Endothelial cell (in vitro differentiated cells): ENCODE measurements around the gene PKP2. TPM values are rescaled to one million over a fixed set of nuclear protein-coding genes. Genes with fewer than 3 reads are reported as not detected.

Experiments used
- DNase-seq: peaks from one replicate; pipeline ENCODE4 v3.0.0; 2021; ENCODE audit warnings: low spot score
- H3K27ac Mint-ChIP-seq: one replicate; pipeline ENCODE4 v1.8.0; 2021; ENCODE audit warnings: mixed read lengths, inconsistent platforms; ENCODE audit not compliant: unreplicated experiment
- H3K27me3 Mint-ChIP-seq: one replicate; pipeline ENCODE4 v1.8.0; 2021; ENCODE audit warnings: mild to moderate bottlenecking, moderate library complexity, mixed read lengths, inconsistent platforms; ENCODE audit not compliant: unreplicated experiment
- H3K36me3 Mint-ChIP-seq: one replicate; pipeline ENCODE4 v1.8.0; 2021; ENCODE audit warnings: mild to moderate bottlenecking, low read depth, mixed read lengths, inconsistent platforms; ENCODE audit not compliant: unreplicated experiment
- H3K4me1 Mint-ChIP-seq: one replicate; pipeline ENCODE4 v1.8.0; 2021; ENCODE audit warnings: mild to moderate bottlenecking, mixed read lengths, inconsistent platforms; ENCODE audit not compliant: unreplicated experiment
- H3K4me3 Mint-ChIP-seq: one replicate; pipeline ENCODE4 v1.8.0; 2021; ENCODE audit warnings: mild to moderate bottlenecking, mixed read lengths, inconsistent platforms; ENCODE audit not compliant: unreplicated experiment
- H3K9me3 Mint-ChIP-seq: one replicate; pipeline ENCODE4 v1.8.0; 2021; ENCODE audit warnings: mixed read lengths, inconsistent platforms; ENCODE audit not compliant: unreplicated experiment
- CTCF ChIP-seq: fragments of 200-600 bp; sonication (generic); IDR thresholded peaks from one replicate; pipeline ENCODE4 v1.5.0; 2021; ENCODE audit warnings: antibody characterized with exemption; ENCODE audit not compliant: unreplicated experiment
- total RNA-seq: library from RNA; stranded (reverse); fragmentation: NEBNext Ultra II Directional; extraction: Animal tissue kit (Norgen Biotek cat#: 25700); gene quantifications from one replicate; pipeline ENCODE4 v1.2.1, GENCODE V29; 2021; ENCODE audit not compliant: unreplicated experiment

Gene PKP2
- total RNA-seq, 1 donor from 2014 or later: 9.0 TPM

- TF ChIP-seq CTCF: no peak
- Mint-ChIP-seq H3K27me3 (peaks cover 2% of the 10 kb centered on the region), H3K27ac (no peak overlapping the region), H3K9me3 (no peaks in the 10 kb centered on the region), H3K36me3 (no peaks in the 10 kb centered on the region), H3K4me1 (peaks cover 19% of the 10 kb centered on the region), H3K4me3 (no peak overlapping the region)
- DNase-seq: no peak
Observed at GRCh38 chr12:32777691-32778175, 118.8 kb downstream of the PKP2 start.

- Mint-ChIP-seq H3K27me3 (peaks cover 2% of the 10 kb centered on the region), H3K9me3 (no peaks in the 10 kb centered on the region), H3K27ac (no peak overlapping the region), H3K4me1 (peaks cover 19% of the 10 kb centered on the region), H3K4me3 (no peak overlapping the region), H3K36me3 (no peaks in the 10 kb centered on the region)
- DNase-seq: no peak
- no peak for TF ChIP-seq CTCF
Observed at GRCh38 chr12:32777159-32777558, 119.4 kb downstream of the PKP2 start.

- Mint-ChIP-seq H3K36me3 (no peaks in the 10 kb centered on the region), H3K4me1 (peaks cover 19% of the 10 kb centered on the region), H3K27me3 (peaks cover 2% of the 10 kb centered on the region), H3K27ac (no peak overlapping the region), H3K4me3 (no peak overlapping the region), H3K9me3 (no peaks in the 10 kb centered on the region)
- no peak for DNase-seq
- no peak for TF ChIP-seq CTCF
Observed at GRCh38 chr12:32776258-32776657, 120.3 kb downstream of the PKP2 start.

GRCh38 chr12:32773691-32774090 is 122.9 kb downstream of the PKP2 start:
- TF ChIP-seq CTCF: no peak
- no peak for DNase-seq
- no peaks in the 10 kb centered on the region for H3K36me3 Mint-ChIP-seq
- H3K4me1 Mint-ChIP-seq: peaks cover 6% of the 10 kb centered on the region
- no peaks in the 10 kb centered on the region for H3K27me3 Mint-ChIP-seq
- no peaks in the 10 kb centered on the region for H3K9me3 Mint-ChIP-seq
- no peak overlapping the region for H3K4me3 Mint-ChIP-seq
- H3K27ac Mint-ChIP-seq: no peak overlapping the region

- TF ChIP-seq CTCF: no peak
- H3K4me3 Mint-ChIP-seq: no peak overlapping the region
- H3K27ac Mint-ChIP-seq: no peak overlapping the region
- no peaks in the 10 kb centered on the region for H3K36me3 Mint-ChIP-seq
- no peaks in the 10 kb centered on the region for H3K4me1 Mint-ChIP-seq
- no peak for DNase-seq
- H3K27me3 Mint-ChIP-seq: no peaks in the 10 kb centered on the region
- no peaks in the 10 kb centered on the region for H3K9me3 Mint-ChIP-seq
Observed at GRCh38 chr12:32770141-32770540, 126.4 kb downstream of the PKP2 start.
